Tibial nerve (tissue), 4 donors: Measurements from ENCODE around the gene PHYHIPL.

Source experiments
- CTCF ChIP-seq, 5 experiments: fragments of 200-600 bp in 3 of 5; fragments of 450-650 bp in 2 of 5; sonication (generic) in 3 of 5; IDR thresholded peaks; one replicate each; pipeline ENCODE4 v1.5.1; 2016 to 2019; ENCODE audit warnings: antibody characterized with exemption in 5 of 5, mild to moderate bottlenecking in 3 of 5, moderate library complexity in 2 of 5
- EP300 ChIP-seq, 2 donors: sonication (generic); formaldehyde crosslinking; IDR thresholded peaks; one replicate each; pipeline ENCODE4 v1.6.1; 2017; ENCODE audit warnings: antibody characterized with exemption in 2 of 2, mild to moderate bottlenecking in 1 of 2

DNA sequence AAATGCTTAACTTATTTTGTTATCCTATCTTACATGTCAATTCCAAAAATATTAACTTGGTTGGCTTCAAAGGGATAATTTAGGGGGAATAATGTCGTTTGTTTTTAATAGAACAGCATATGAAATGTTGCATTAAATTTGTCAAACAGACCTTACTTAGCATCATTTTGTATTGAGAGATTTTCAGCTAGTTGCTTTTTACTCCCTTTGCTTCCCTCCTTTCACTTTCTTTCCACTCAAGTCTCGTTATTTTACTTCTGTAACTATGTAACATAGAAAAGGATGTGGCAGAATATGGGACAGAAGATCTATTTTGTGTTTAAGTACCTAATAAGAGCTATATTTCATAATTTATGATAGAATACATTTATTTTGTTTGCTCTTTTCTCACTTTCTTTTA is 2.6 kb downstream of the PHYHIPL start:
- TF ChIP-seq CTCF (IDR thresholded peaks at IDR 0.05), result no peak
- TF ChIP-seq EP300 (IDR thresholded peaks at IDR 0.05), result no peak
